Measurements from ENCODE around the gene SRC. TPM values are rescaled to one million over a fixed set of nuclear protein-coding genes. Genes with fewer than 3 reads are reported as not detected.

The SRC gene
- total and polyA plus RNA-seq, 2 donors (not counting 3 experiments of a cell fraction or from before 2014, with no cell fraction given) = 22.6 to 29.4 TPM

GRCh38 chr20:37314099-37314498 is 31.8 kb upstream of the SRC start:
- H3K4me1 ChIP-seq (ENCODE audit: control insufficient read depth, extremely low read depth, insufficient read depth, low read length) = no peaks in the 10 kb centered on the region
- H3K27ac ChIP-seq (ENCODE audit: insufficient read depth, low read depth, low read length) = no peak overlapping the region
- intact Hi-C loops (cut with micrococcal nuclease) (no loop called here), dilution Hi-C loops (cut with MboI; ENCODE audit: extremely low pct_ligation_motif_present, low sequenced_read_pairs) (no loop called here)
- H3K9me1 ChIP-seq (replicated peaks; ENCODE audit: control insufficient read depth, extremely low read depth, insufficient read depth, low read length) = no peaks in the 10 kb centered on the region
- H3K4me3 ChIP-seq (replicated peaks in 1 of 3; ENCODE audit: insufficient read depth in 1 of 3, low read depth in 1 of 3, low read length in 3 of 3) = no peak overlapping the region
- H3K9me3 ChIP-seq (replicated peaks; ENCODE audit: control insufficient read depth, insufficient read depth, low read length) = no peaks in the 10 kb centered on the region
- ChIA-PET CTCF (interaction anchor here (1.1 kb wide), 1 partner anchor 12 kb away, joined by 3 read pairs; no protein-coding TSS in a partner anchor), POLR2A (no interaction called here)
- peaks cover 0 to 9% of the 10 kb centered on the region in 2 experiments for H3K36me3 ChIP-seq (ENCODE audit: control insufficient read depth in 2 of 2, extremely low read depth in 1 of 2, insufficient read depth in 2 of 2, low read length in 2 of 2)
- DNase-seq (ENCODE audit: low read depth, low spot score) (no peak), FAIRE-seq (no peak)
- H3K27me3 ChIP-seq (ENCODE audit: control insufficient read depth in 2 of 2, insufficient read depth in 2 of 2, low read length in 2 of 2) = no peaks in the 10 kb centered on the region
- BruUV-seq (replicated peaks) = no TSS peak
- H4K20me1 ChIP-seq (replicated peaks; ENCODE audit: control insufficient read depth, extremely low read depth, insufficient read depth, low read length) = no peaks in the 10 kb centered on the region
- no peak overlapping the region for H3K4me2 ChIP-seq (ENCODE audit: insufficient read depth, low read length)
- TF ChIP-seq MAX (IDR thresholded peaks at IDR 0.05; ENCODE audit: insufficient read depth, insufficient read length) = no peak
- TF ChIP-seq JUN (IDR thresholded peaks at IDR 0.05; ENCODE audit: borderline replicate concordance, insufficient read depth, insufficient read length, low read depth) = no peak
- no peak for TF ChIP-seq POLR2A (IDR thresholded peaks at IDR 0.05; ENCODE audit: low read depth, low read length)
- TF ChIP-seq POLR2AphosphoS5 (IDR thresholded peaks at IDR 0.05; ENCODE audit: insufficient read depth, low read depth, low read length) = no peak
- no peak for TF ChIP-seq FOS (IDR thresholded peaks at IDR 0.05; ENCODE audit: borderline replicate concordance, insufficient read depth, low read length)
- no peak for TF ChIP-seq MYC (IDR thresholded peaks at IDR 0.05; ENCODE audit: low read depth, low read length)
- no peak overlapping the region for H3K9ac ChIP-seq (replicated peaks; ENCODE audit: extremely low read depth, insufficient read depth, low read length)
- peaks cover 2% of the 10 kb centered on the region for H3K79me2 ChIP-seq (ENCODE audit: control insufficient read depth, insufficient read depth, low read length)
- H2AFZ ChIP-seq (ENCODE audit: low read depth, low read length) = no peak overlapping the region

DNA sequence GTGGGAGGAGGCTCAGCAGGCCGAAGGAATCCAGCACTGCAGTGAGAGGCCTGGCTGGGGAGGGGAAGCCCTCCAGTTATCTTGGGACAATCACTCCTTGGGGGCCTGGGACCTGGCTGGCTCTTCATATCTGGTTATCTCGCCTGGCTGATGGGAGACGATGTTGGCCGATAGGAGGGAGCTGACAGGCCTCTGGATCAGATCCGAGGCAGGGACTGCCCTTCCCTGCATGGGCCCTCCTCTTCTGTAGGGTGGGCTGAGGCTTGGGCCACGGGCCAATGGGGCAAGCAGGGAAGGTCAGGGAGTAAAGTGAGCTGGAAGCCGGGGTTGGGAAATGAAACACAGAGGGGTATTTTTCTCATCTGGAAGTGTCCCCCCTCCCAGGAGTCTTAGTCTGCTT is 31.3 kb upstream of the SRC start:
- Histone ChIP-seq H3K36me3 (ENCODE audit: control insufficient read depth in 2 of 2, extremely low read depth in 1 of 2, insufficient read depth in 2 of 2, low read length in 2 of 2) (peaks cover 0 to 5% of the 10 kb centered on the region in 2 experiments), H3K27me3 (ENCODE audit: control insufficient read depth in 2 of 2, insufficient read depth in 2 of 2, low read length in 2 of 2) (no peaks in the 10 kb centered on the region), H3K4me3 (replicated peaks in 1 of 3; ENCODE audit: insufficient read depth in 1 of 3, low read depth in 1 of 3, low read length in 3 of 3) (no peak overlapping the region), H3K9me3 (replicated peaks; ENCODE audit: control insufficient read depth, insufficient read depth, low read length) (no peaks in the 10 kb centered on the region), H3K4me2 (ENCODE audit: insufficient read depth, low read length) (no peak overlapping the region), H3K27ac (ENCODE audit: insufficient read depth, low read depth, low read length) (no peak overlapping the region), H3K79me2 (ENCODE audit: control insufficient read depth, insufficient read depth, low read length) (peaks cover 2% of the 10 kb centered on the region), H4K20me1 (replicated peaks; ENCODE audit: control insufficient read depth, extremely low read depth, insufficient read depth, low read length) (no peaks in the 10 kb centered on the region), H3K4me1 (ENCODE audit: control insufficient read depth, extremely low read depth, insufficient read depth, low read length) (no peaks in the 10 kb centered on the region), H3K9me1 (replicated peaks; ENCODE audit: control insufficient read depth, extremely low read depth, insufficient read depth, low read length) (no peaks in the 10 kb centered on the region), H3K9ac (replicated peaks; ENCODE audit: extremely low read depth, insufficient read depth, low read length) (no peak overlapping the region), H2AFZ (ENCODE audit: low read depth, low read length) (no peak overlapping the region)
- CTCF ChIA-PET = no interaction called here
- no TSS peak for BruUV-seq (replicated peaks)
- TF ChIP-seq GATA2 (IDR thresholded peaks at IDR 0.05; ENCODE audit: insufficient read depth, insufficient read length, low read depth, low read length) (no peak), MYC (IDR thresholded peaks at IDR 0.05; ENCODE audit: low read depth, low read length) (no peak), FOS (IDR thresholded peaks at IDR 0.05; ENCODE audit: borderline replicate concordance, insufficient read depth, low read length) (no peak), MAX (IDR thresholded peaks at IDR 0.05; ENCODE audit: insufficient read depth, insufficient read length) (no peak), POLR2AphosphoS5 (IDR thresholded peaks at IDR 0.05; ENCODE audit: insufficient read depth, low read depth, low read length) (no peak), CTCF (IDR thresholded peaks at IDR 0.05; ENCODE audit: extremely low read depth in 1 of 2, insufficient read depth in 1 of 2, low read depth in 1 of 2, low read length in 2 of 2) (no peak), JUN (IDR thresholded peaks at IDR 0.05; ENCODE audit: borderline replicate concordance, insufficient read depth, insufficient read length, low read depth) (no peak), POLR2A (IDR thresholded peaks at IDR 0.05; ENCODE audit: low read depth, low read length) (no peak), EZH2 (IDR thresholded peaks at IDR 0.05; ENCODE audit: borderline replicate concordance, low read depth, low read length, severe bottlenecking) (no peak)
- intact Hi-C loops (cut with micrococcal nuclease) = no loop called here
- dilution Hi-C loops (cut with MboI; ENCODE audit: extremely low pct_ligation_motif_present, low sequenced_read_pairs) = no loop called here
- FAIRE-seq (no peak), DNase-seq (ENCODE audit: low read depth, low spot score) (no peak)
- POLR2A ChIA-PET = interaction anchor here (0.5 kb wide), 1 partner anchor 51 kb away, joined by 5 read pairs; no protein-coding TSS in a partner anchor

Measured in endothelial cell of umbilical vein (primary cell).